HEK293 (cell line): ENCODE data around the gene ZNF80.

Source experiments
- CTCF ChIA-PET: fragments of 350-600 bp; formaldehyde crosslinking; extraction: SDS; loops from one replicate; lab custom pipeline; 2021; ENCODE audit warnings: antibody characterized with exemption; lab: Yijun Ruan, JAX
- POLR2A ChIA-PET: fragments of 300-600 bp; formaldehyde crosslinking; extraction: SDS; loops from one replicate; lab custom pipeline; 2020; ENCODE audit warnings: antibody characterized with exemption, inconsistent platforms; lab: Yijun Ruan, JAX
- H3K27ac ChIP-seq: fragments of 200-500 bp; sonication (Bioruptor generic); 2 replicates; pipeline ENCODE4 v1.5.1; 2014; ENCODE audit warnings: low read depth, low read length, control low read depth, inconsistent platforms; ENCODE audit errors: extremely low read depth
- H3K36me3 ChIP-seq, 2 experiments: fragments of 200-500 bp in 1 of 2; sonication (Bioruptor generic) in 1 of 2; 1 replicate in 1 of 2; 2 replicates in 1 of 2; pipeline ENCODE4 v1.5.1; 2014 to 2017; ENCODE audit warnings: inconsistent platforms in 2 of 2, low read length in 2 of 2; ENCODE audit not compliant: control insufficient read depth in 2 of 2, insufficient read depth in 1 of 2
- H3K4me1 ChIP-seq: fragments of 200-500 bp; sonication (Bioruptor generic); 2 replicates; pipeline ENCODE4 v1.5.1; 2014; ENCODE audit warnings: mild to moderate bottlenecking, low read length, inconsistent platforms; ENCODE audit not compliant: control insufficient read depth, insufficient read depth
- H3K4me3 ChIP-seq: 2 replicates; pipeline ENCODE4 v1.5.1; 2011; ENCODE audit warnings: low read depth, mild to moderate bottlenecking, control low read depth, low read length, moderate library complexity
- H3K9me3 ChIP-seq: fragments of 200-500 bp; sonication (Bioruptor generic); 2 replicates; pipeline ENCODE4 v1.5.1; 2014; ENCODE audit warnings: low read depth, low read length, inconsistent platforms; ENCODE audit not compliant: control insufficient read depth, insufficient read depth
- EGR2 ChIP-seq: fragments of 450-650 bp; formaldehyde crosslinking; IDR thresholded peaks from 2 replicates; pipeline ENCODE4 v1.5.1; 2016; ENCODE audit warnings: low read depth, missing biosample characterization, missing genetic modification characterization
- ELK4 ChIP-seq: IDR thresholded peaks from 2 replicates; pipeline ENCODE4 v1.6.1; 2011; ENCODE audit warnings: mild to moderate bottlenecking, low read depth, low read length, borderline replicate concordance
- INSM2 ChIP-seq: fragments of 450-650 bp; formaldehyde crosslinking; IDR thresholded peaks from 2 replicates; pipeline ENCODE4 v1.5.1; 2016; ENCODE audit warnings: missing biosample characterization, missing genetic modification characterization
- KLF1 ChIP-seq: fragments of 450-650 bp; formaldehyde crosslinking; IDR thresholded peaks from 2 replicates; pipeline ENCODE4 v1.5.1; 2016; ENCODE audit warnings: missing biosample characterization, missing genetic modification characterization
- RBAK ChIP-seq: fragments of 450-650 bp; formaldehyde crosslinking; IDR thresholded peaks from 2 replicates; pipeline ENCODE4 v1.5.1; 2016; ENCODE audit warnings: missing biosample characterization, missing genetic modification characterization
- WT1 ChIP-seq: fragments of 450-650 bp; formaldehyde crosslinking; IDR thresholded peaks from 2 replicates; pipeline ENCODE4 v1.5.1; 2016; ENCODE audit warnings: missing biosample characterization, missing genetic modification characterization
- ZNF140 ChIP-seq: fragments of 450-650 bp; formaldehyde crosslinking; IDR thresholded peaks from 2 replicates; pipeline ENCODE4 v1.5.1; 2016; ENCODE audit warnings: missing biosample characterization, missing genetic modification characterization
- ZNF221 ChIP-seq: fragments of 450-650 bp; formaldehyde crosslinking; IDR thresholded peaks from 2 replicates; pipeline ENCODE4 v1.5.1; 2017; ENCODE audit warnings: missing biosample characterization, missing genetic modification characterization, borderline replicate concordance
- ZNF239 ChIP-seq: fragments of 450-650 bp; formaldehyde crosslinking; IDR thresholded peaks from 2 replicates; pipeline ENCODE4 v1.5.1; 2016; ENCODE audit warnings: missing biosample characterization, missing genetic modification characterization
- ZNF26 ChIP-seq: fragments of 450-650 bp; formaldehyde crosslinking; IDR thresholded peaks from 2 replicates; pipeline ENCODE4 v1.5.1; 2016; ENCODE audit warnings: missing biosample characterization, missing genetic modification characterization
- ZNF266 ChIP-seq: fragments of 450-650 bp; formaldehyde crosslinking; IDR thresholded peaks from 2 replicates; pipeline ENCODE4 v1.5.1; 2016; ENCODE audit warnings: missing biosample characterization, missing genetic modification characterization, low read depth
- ZNF514 ChIP-seq: fragments of 450-650 bp; formaldehyde crosslinking; IDR thresholded peaks from 2 replicates; pipeline ENCODE4 v1.5.1; 2016; ENCODE audit warnings: missing biosample characterization, missing genetic modification characterization
- ZNF555 ChIP-seq: fragments of 450-650 bp; formaldehyde crosslinking; conservative IDR thresholded peaks from 2 replicates; pipeline ENCODE4 v1.5.1; 2017; ENCODE audit warnings: missing biosample characterization, mild to moderate bottlenecking, missing genetic modification characterization, inconsistent platforms
- ZNF571 ChIP-seq: fragments of 450-650 bp; formaldehyde crosslinking; IDR thresholded peaks from 2 replicates; pipeline ENCODE4 v1.5.0; 2017; ENCODE audit warnings: missing biosample characterization, missing genetic modification characterization
- ZNF626 ChIP-seq: fragments of 450-650 bp; sonication (Bioruptor Pico); formaldehyde crosslinking; IDR thresholded peaks from 2 replicates; pipeline ENCODE4 v1.5.1; 2018; ENCODE audit warnings: missing biosample characterization, missing genetic modification characterization, inconsistent platforms
- ZNF670 ChIP-seq: fragments of 450-650 bp; formaldehyde crosslinking; IDR thresholded peaks from 2 replicates; pipeline ENCODE4 v1.5.1; 2016; ENCODE audit warnings: missing biosample characterization, missing genetic modification characterization, low read depth
- ZNF692 ChIP-seq: fragments of 450-650 bp; formaldehyde crosslinking; IDR thresholded peaks from 2 replicates; pipeline ENCODE4 v1.5.1; 2016; ENCODE audit warnings: missing biosample characterization, missing genetic modification characterization
- ZNF830 ChIP-seq: fragments of 450-650 bp; IDR thresholded peaks from 2 replicates; pipeline ENCODE4 v1.5.0; 2018; ENCODE audit warnings: missing biosample characterization, missing genetic modification characterization, low read depth, mild to moderate bottlenecking, moderate library complexity
- ZSCAN30 ChIP-seq: fragments of 450-650 bp; IDR thresholded peaks from 2 replicates; pipeline ENCODE4 v1.5.1; 2018; ENCODE audit warnings: missing biosample characterization, mild to moderate bottlenecking, missing genetic modification characterization, moderate library complexity

The ZNF80 gene

GRCh38 chr3:114205541-114205940 lies 31.8 kb downstream of the ZNF80 start (continued):
- TF ChIP-seq ZNF692 (tag by site-specific recombination): no peak
- TF ChIP-seq WT1: no peak
- no peak for TF ChIP-seq ELK4
- TF ChIP-seq EGR2 (tag by site-specific recombination): no peak
- TF ChIP-seq, all 188 proteins: peak for 0

GRCh38 chr3:114194750-114195149 lies 42.6 kb downstream of the ZNF80 start:
- ChIA-PET POLR2A (no interaction called here), CTCF (no interaction called here)
- H3K9me3 ChIP-seq: no peaks in the 10 kb centered on the region
- TF ChIP-seq INSM2 (tag by site-specific recombination) (no peak), ZNF266 (tag by site-specific recombination) (no peak)
- no peak overlapping the region for H3K4me3 ChIP-seq
- H3K4me1 ChIP-seq: no peaks in the 10 kb centered on the region
- H3K36me3 ChIP-seq: no peaks in the 10 kb centered on the region
- no peak overlapping the region for H3K27ac ChIP-seq

GRCh38 chr3:114192136-114192535 lies 45.2 kb downstream of the ZNF80 start:
- Histone ChIP-seq H3K9me3 (no peaks in the 10 kb centered on the region), H3K4me1 (no peaks in the 10 kb centered on the region), H3K27ac (no peak overlapping the region), H3K36me3 (no peaks in the 10 kb centered on the region), H3K4me3 (no peak overlapping the region)
- ChIA-PET CTCF (no interaction called here), POLR2A (no interaction called here)
- TF ChIP-seq ZNF555 (tag by site-specific recombination) (no peak), ZNF221 (no peak), KLF1 (no peak), ZNF571 (tag by site-specific recombination) (no peak), ZSCAN30 (no peak), ZNF140 (tag by site-specific recombination) (no peak), ZNF670 (tag by site-specific recombination) (no peak), ZNF514 (tag by site-specific recombination) (no peak), RBAK (tag by site-specific recombination) (no peak), ZNF830 (no peak), ZNF626 (no peak), ZNF239 (no peak), ZNF26 (tag by site-specific recombination) (no peak)
